Thyroid gland (tissue), 4 donors: Measurements from ENCODE around the gene ARID5A.
A peak's percentile ranks its signal among the peaks of the same experiment; 100 is the strongest.

Experiments used
- CTCF ChIP-seq, 6 experiments: fragments of 200-600 bp in 3 of 6; fragments of 450-650 bp in 3 of 6; sonication (generic) in 3 of 6; IDR thresholded peaks; one replicate each; pipeline ENCODE4 v1.5.1; 2016 to 2019; ENCODE audit warnings: antibody characterized with exemption in 6 of 6, mild to moderate bottlenecking in 2 of 6, inconsistent platforms in 1 of 6, moderate library complexity in 1 of 6
- POLR2A ChIP-seq, 2 donors: fragments of 450-650 bp; IDR thresholded peaks; one replicate each; pipeline ENCODE4 v1.6.1; 2017; ENCODE audit warnings: antibody characterized with exemption in 2 of 2, mild to moderate bottlenecking in 2 of 2, moderate library complexity in 1 of 2

GRCh38 chr2:96549967-96550786 is 13.6 kb downstream of the ARID5A start:
- no peak for TF ChIP-seq POLR2A (IDR thresholded peaks at IDR 0.05)
- TF ChIP-seq CTCF (IDR thresholded peaks at IDR 0.05), result peak in 3 of 6 experiments; percentile 26 to 41 (median 40)
